GM15510 (cell line): Measurements from ENCODE around the gene KCTD2.

Experiments
- POLR2A ChIP-seq: IDR thresholded peaks from 3 replicates; pipeline ENCODE4 v1.6.1; 2011; ENCODE audit warnings: borderline replicate concordance; ENCODE audit not compliant: insufficient read length; ENCODE audit errors: extremely low read depth

The KCTD2 gene

DNA sequence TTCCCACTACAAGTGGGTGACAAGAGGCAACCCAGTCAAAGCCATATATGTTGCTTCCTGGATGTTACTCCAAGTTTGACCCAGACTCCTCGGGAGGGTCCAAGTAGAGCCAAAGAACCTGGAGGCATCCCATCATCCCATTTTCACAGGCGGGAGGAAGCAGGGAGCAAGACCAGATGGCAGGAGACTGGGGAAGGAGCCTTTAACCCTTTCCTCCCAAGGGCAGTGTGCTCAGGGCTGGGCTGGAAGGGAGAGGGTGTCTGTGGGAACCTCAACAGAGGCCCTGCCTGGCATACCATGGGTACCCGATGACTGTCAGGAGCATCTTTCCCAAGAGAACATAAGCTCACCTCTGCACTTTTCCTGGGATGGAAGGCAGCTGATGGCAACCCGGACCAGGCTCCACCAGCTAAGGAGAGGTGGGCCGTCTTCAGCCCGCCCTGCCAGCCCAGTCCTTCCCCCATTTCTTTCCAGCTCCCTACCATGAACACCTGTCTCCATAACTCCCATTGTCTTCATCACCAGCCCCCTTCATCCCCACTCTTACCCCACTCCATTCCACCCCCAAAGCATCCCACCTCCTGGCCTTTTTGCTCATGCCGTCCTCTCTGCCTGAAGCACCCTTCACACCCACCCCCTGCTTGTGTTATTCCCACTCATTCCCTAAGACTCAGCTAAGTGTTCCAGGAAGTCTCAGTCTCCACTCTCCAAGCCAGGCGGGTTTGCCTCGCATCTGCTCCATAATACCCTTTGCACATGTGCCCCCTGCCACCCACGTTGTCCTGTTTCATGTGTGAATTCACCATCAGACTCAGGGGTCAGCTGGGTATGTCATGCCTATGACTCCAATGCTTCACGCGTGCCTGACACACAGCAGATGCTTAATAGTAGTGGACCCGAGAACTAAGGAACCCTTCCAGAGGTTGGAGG lies 34.9 kb downstream of the KCTD2 start:
- no peak for TF ChIP-seq POLR2A

DNA sequence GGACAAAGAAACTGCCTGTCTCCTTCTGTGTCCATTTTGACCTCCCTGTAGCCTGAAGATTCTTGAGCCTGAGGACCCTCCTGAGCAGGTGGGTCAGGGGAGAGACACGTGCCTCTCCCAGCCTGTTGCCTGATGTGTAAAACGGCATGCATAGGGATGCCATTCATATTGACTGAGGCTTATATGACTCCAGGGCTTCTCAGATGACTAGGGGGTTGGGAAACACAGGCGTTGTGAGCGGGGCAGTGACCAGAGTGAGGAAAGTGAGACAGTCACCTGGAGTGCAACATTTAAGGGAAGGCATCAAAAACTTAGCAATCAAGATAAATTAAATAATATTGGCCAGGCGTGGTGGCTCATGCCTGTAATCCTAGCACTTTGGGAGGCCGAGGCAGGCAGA lies 35.7 kb downstream of the KCTD2 start:
- TF ChIP-seq POLR2A: no peak

DNA sequence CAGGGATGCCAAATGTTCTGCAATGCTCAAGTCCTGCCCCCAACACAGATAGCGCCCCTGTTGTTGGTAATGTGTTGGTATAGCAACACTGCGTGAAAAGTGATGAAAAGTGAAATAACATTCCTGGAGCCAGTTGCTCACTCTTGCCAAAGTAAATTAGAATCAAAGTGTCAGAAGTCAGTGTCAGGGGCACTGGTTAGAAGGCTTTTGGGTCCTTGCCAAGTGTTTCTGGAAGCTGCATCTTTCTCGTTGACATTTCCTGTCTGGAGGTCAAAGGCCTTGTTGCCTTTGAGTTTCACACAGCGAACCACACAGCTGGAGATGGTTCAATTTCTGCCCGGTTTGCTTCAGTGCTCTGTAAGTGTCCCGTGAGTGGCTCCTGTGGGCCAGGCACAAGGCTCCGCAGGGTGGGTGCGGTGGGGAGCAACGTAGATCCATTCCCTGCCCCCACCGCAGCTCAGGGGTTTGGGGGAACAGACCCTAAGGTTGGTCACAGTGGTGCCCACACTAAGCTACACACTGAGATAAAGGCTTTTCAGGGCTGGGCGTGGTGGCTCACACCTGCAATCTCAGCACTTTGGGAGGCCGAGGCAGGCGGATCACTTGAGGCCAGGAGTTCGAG lies 37.1 kb downstream of the KCTD2 start:
- TF ChIP-seq POLR2A: no peak

DNA sequence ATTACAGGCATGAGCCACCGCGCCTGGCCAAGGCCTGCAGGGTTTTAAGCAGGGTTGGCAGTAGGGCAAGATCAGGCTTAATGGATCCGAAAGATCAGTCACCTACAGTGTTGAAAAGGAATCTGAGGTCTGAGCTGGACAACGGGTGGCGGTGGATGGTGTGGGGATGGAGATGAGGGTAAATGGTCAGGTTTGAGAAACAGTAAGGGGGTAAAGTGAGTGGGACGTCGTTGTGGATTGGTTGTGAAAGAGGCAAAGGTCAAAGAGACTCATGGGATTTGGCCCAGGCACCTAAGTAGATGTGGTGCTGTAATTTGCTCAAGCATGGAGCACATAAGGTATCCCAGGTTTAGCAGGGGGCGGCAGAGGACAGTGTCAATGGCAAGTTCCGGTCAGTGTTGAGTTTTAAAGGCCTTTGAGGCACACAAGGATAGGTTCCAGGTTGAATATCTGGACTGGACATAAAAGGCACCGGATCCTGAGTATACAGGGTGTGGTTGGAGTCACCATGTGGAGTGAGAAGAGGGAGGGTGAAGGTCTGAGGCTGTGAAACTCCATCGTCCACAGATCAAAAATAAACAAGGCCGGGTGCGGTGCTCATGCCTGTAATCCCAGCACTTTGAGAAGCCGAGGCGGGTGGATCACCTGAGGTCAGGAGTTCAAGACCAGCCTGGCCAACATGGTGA lies 39.6 kb downstream of the KCTD2 start:
- TF ChIP-seq POLR2A: no peak

DNA sequence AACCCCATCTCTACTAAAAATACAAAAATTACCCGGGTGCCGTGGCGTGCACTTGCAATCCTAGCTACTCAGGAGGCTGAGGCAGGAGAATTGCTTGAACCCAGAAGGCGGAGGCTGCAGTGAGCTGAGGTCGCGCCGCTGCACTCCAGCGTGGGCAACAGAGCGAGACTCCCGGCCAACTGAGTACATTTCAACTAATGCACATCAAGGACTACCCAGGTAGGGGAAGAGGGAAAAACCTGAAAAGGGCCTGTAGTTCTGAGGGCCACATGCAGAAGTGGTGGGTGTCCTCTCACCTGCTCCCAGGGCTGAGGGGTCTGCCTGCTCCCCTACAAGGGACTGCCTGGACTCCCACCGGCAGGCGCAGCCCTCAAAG lies 40.1 kb downstream of the KCTD2 start:
- no peak for TF ChIP-seq POLR2A

- peak; percentile 44 for TF ChIP-seq POLR2A
Observed at GRCh38 chr17:75087558-75088453, 40.8 kb downstream of the KCTD2 start, which contains the start of gene SLC16A5. Gene SLC16A5 (plus strand): TSS chr17:75087954. CDS start chr17:75093637, 5,683 bp downstream.

GRCh38 chr17:75088465-75089417 lies 41.7 kb downstream of the KCTD2 start:
- TF ChIP-seq POLR2A: no peak

DNA sequence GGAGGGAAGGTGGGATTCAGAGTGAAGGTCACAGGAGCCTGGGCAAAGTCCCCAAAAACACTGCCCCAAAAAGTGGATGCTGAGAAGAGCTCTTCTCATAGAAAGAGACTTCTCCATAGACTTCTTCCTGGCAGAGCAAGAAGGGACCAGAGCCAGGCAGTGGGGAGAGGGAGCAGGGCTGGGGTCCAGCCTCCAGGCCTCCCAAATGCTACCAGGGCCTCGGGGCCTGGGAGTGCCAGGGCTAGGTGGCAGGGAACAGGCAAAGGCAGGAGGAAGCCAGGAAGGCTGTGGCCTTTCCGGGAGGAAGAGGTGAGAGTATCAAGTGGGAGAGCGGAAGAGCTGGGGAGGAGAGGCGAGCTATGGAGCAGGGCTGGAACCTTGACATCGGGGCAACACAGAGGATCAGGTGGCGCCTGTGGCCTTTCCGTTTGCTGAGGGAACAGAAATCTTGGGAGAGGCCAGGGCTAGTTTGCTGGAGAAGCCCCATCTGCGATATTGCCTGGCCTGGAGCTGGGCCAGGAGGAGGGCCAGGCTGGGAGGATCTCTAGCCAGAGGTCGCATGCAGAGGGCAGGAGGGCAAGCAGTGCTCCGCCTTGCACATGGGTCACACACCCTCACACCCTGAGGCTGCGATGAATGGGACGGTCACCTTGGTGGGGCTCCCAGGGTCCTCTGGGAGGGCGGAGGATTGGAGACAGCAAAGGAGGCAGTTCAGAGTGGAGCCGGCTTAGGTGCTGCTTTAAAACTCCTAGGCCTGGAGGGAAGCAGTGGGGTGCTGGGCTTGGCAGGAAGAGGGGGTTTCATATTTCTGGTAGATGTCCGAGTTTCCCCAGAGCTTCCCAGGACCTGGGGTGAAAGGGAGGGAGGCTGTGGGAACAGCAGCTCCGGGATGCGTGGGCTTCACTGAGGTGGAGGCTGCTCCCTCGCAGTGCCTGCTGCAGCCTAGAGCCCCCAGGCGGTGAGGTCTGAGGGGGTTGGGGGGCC lies 44.1 kb downstream of the KCTD2 start:
- no peak for TF ChIP-seq POLR2A

DNA sequence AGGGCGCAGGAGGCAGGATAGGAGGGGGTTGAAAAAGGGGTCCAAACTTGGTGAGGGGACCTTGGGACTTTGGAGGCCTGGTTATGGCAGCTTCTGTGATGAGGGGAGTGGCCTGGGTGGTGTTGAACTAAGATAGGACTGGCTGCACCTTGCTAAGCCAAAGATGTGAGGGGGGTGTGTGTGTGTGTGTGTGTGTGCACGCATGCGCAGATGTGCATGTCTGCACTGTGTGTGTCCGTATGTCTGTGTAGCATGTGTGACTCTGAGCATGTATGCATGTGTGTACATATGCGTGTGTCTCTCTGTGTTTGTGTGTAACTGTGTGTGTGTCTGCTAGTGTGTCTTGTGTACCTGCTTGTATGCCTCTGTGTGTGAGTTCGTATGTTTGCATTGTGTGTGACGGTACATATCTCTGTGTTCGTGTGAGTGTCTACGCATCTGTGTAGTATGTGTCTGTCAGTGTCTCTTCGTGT lies 44.9 kb downstream of the KCTD2 start:
- no peak for TF ChIP-seq POLR2A

DNA sequence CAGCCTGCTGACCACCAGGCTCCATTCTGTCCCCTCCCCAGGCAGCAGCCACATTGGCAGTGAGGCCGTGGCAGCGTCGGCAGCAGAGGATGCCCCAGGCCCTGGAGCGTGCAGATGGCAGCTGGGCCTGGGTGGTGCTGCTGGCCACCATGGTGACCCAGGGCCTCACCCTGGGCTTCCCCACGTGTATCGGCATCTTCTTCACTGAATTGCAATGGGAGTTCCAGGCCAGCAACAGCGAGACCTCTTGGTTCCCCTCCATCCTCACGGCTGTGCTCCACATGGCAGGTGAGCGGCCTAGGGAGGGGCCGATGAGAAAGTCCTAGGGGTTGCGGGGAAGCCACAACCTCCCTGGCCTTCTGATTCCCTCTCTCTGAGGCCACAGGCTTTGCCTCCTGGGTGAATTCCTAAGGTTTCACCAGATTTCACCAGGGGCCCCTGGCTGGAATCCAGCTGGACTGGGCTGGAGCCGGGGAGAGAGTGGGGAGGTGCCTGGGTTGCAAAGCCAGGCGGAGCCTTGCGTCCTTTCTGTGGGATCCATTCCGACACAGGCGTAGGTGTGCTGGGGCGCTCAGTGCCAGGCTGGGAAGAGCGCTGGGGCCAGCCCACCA lies 46.6 kb downstream of the KCTD2 start:
- no peak for TF ChIP-seq POLR2A

- no peak for TF ChIP-seq POLR2A
Observed at GRCh38 chr17:75094871-75095399, 47.9 kb downstream of the KCTD2 start.

- TF ChIP-seq POLR2A: no peak
Observed at GRCh38 chr17:75096082-75096625, 49.1 kb downstream of the KCTD2 start.

GRCh38 chr17:75097865-75098264 lies 50.8 kb downstream of the KCTD2 start:
- no peak for TF ChIP-seq POLR2A
